Endometrial microvascular endothelial cells (primary cell): ENCODE data around the gene SULT1B1. TPM values are rescaled to one million over a fixed set of nuclear protein-coding genes. Genes with fewer than 3 reads are reported as not detected.

Experiments
- in situ Hi-C: cut with HindIII; loops from 2 replicates; pipeline ENCODE4 v1.10.0; 2017; ENCODE audit warnings: low sequenced_read_pairs, low pct_unique_long_range_greater_than_20kb; ENCODE audit errors: inconsistent ontology term
- total RNA-seq: library from RNA; depleted of rRNA; stranded (reverse); fragments of >200 nt; gene quantifications from one replicate; pipeline ENCODE4 v1.2.3, GENCODE V29; 2015; ENCODE audit errors: inconsistent ontology term

Gene SULT1B1
- total RNA-seq, 1 donor from 2014 or later = 29.3 TPM

- in situ Hi-C loops = no loop called here
These were observed 5.4 kb downstream of the SULT1B1 start for GRCh38 chr4:69754926-69755580.

GRCh38 chr4:69753686-69754085 lies 6.7 kb downstream of the SULT1B1 start:
- in situ Hi-C loops = no loop called here

GRCh38 chr4:69750346-69750745 lies 10.1 kb downstream of the SULT1B1 start:
- in situ Hi-C loops = no loop called here

- in situ Hi-C loops = no loop called here
These were observed 10.6 kb downstream of the SULT1B1 start for GRCh38 chr4:69749771-69750170.

- in situ Hi-C loops = no loop called here
These were observed 12.2 kb downstream of the SULT1B1 start for GRCh38 chr4:69748173-69748572.

- in situ Hi-C loops = no loop called here
These were observed 16.3 kb downstream of the SULT1B1 start for GRCh38 chr4:69744157-69744478.

- in situ Hi-C loops = no loop called here
These were observed 16.8 kb downstream of the SULT1B1 start for GRCh38 chr4:69743476-69744156.

GRCh38 chr4:69742596-69742995 lies 17.8 kb downstream of the SULT1B1 start:
- in situ Hi-C loops = no loop called here

- in situ Hi-C loops = no loop called here
These were observed 21.5 kb downstream of the SULT1B1 start for GRCh38 chr4:69738872-69739271.

GRCh38 chr4:69735119-69735518 lies 25.3 kb downstream of the SULT1B1 start:
- in situ Hi-C loops = no loop called here

- in situ Hi-C loops = no loop called here
These were observed 28.6 kb downstream of the SULT1B1 start for GRCh38 chr4:69731847-69732246.

- in situ Hi-C loops = no loop called here
These were observed 29.2 kb downstream of the SULT1B1 start for GRCh38 chr4:69731241-69731640.

- in situ Hi-C loops = no loop called here
These were observed 30.4 kb downstream of the SULT1B1 start for GRCh38 chr4:69730002-69730401.

- in situ Hi-C loops = no loop called here
These were observed 32.5 kb downstream of the SULT1B1 start for GRCh38 chr4:69727926-69728325.

- in situ Hi-C loops = no loop called here
These were observed 33.0 kb downstream of the SULT1B1 start for GRCh38 chr4:69727426-69727825.

GRCh38 chr4:69726971-69727370 lies 33.4 kb downstream of the SULT1B1 start:
- in situ Hi-C loops = no loop called here

- in situ Hi-C loops = no loop called here
These were observed 41.8 kb downstream of the SULT1B1 start for GRCh38 chr4:69718396-69719271.

- in situ Hi-C loops = no loop called here
These were observed 42.6 kb downstream of the SULT1B1 start for GRCh38 chr4:69717778-69718177.

- in situ Hi-C loops = no loop called here
These were observed 43.8 kb downstream of the SULT1B1 start for GRCh38 chr4:69716654-69717053.

- in situ Hi-C loops = no loop called here
These were observed 46.3 kb downstream of the SULT1B1 start for GRCh38 chr4:69714086-69714485.
